ENCODE data around the gene POFUT1.
A peak's percentile ranks its signal among the peaks of the same experiment; 100 is the strongest.

The POFUT1 gene

DNA sequence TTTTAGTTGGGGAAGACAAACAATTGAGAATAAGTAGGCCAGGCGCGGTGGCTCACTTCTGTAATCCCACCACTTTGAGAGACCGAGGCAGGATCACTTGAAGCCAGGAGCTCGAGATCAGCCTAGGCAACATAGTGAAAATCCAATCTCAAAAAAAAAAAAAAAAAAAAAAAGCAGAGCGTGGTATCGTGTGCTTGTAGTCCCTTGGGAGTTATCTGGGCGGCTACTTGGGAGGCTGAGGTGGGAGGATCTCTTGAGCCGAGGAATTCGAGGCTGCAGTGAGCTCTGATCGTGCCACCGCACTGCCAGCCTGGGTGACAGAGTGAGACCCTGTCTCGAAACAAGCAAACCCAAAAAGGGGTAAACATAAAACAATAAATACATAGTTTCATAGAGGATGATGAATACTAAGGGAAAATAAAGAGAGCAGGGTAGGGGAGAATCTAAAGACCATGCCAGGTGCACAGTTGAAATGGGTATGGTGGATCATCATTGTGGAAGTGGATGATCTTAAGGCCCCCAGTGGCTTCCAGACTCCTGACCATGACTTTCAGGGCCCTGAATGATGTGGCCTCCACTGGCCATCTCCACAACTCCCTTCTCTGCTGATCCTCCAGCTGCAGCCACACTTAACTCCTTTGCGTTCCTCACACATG, 947 bp downstream of the POFUT1 start:
- DNase-seq, result no peak

- DNase-seq, result no peak
Measured at GRCh38 chr20:32209850-32210605, 2.3 kb downstream of the POFUT1 start.

DNA sequence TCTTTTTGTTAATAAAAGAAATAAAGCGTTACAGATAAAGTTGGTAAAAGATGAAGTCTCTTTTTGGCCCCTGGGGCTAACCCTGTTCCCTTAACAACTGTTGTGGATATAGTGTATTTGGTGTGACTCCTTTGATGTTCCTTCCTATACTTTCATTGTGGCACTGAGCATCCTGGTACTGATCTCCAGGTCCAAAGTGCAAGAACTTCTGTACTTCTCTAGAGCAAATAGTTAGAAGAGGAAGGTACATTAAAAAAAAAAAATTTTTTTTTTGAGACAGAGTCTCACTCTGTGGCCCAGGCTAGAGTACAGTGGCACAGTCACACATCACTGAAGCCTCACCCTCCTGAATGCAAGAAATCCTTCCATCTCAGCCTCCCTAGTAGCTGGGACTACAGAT, 6.2 kb downstream of the POFUT1 start:
- no peak for DNase-seq

DNA sequence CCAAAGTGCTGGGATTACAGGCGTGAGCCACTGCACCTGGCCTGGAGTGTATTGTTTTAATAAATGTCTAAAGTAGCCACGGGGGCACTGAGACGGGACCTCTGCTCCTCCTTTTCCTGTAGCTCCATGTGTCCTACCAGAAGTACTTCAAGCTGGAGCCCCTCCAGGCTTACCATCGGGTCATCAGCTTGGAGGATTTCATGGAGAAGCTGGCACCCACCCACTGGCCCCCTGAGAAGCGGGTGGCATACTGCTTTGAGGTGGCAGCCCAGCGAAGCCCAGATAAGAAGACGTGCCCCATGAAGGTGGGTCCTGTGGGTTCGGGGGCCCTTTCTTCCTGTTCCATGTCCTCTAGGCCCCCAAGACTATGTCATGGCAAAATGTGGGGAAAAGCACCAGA, 7.5 kb downstream of the POFUT1 start:
- DNase-seq, result no peak

DNA sequence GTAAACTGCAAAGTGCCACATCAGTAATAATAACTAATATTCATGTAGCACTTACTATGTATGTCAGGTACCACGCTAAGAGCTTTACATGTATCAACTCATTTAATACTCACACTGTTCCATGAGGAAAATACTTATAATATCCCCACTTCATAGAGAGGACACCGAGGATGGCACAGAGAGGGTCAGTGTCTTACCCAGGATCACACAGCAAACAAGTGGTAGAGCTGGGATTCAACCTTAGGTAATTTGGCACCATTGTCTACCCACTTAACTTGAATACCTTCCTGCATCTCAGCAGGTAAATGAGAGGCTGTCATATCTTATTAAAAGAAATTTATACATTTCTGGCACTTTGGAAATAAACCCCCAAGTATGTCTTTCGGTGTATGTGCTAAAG, 8.0 kb downstream of the POFUT1 start:
- no peak for DNase-seq

DNA sequence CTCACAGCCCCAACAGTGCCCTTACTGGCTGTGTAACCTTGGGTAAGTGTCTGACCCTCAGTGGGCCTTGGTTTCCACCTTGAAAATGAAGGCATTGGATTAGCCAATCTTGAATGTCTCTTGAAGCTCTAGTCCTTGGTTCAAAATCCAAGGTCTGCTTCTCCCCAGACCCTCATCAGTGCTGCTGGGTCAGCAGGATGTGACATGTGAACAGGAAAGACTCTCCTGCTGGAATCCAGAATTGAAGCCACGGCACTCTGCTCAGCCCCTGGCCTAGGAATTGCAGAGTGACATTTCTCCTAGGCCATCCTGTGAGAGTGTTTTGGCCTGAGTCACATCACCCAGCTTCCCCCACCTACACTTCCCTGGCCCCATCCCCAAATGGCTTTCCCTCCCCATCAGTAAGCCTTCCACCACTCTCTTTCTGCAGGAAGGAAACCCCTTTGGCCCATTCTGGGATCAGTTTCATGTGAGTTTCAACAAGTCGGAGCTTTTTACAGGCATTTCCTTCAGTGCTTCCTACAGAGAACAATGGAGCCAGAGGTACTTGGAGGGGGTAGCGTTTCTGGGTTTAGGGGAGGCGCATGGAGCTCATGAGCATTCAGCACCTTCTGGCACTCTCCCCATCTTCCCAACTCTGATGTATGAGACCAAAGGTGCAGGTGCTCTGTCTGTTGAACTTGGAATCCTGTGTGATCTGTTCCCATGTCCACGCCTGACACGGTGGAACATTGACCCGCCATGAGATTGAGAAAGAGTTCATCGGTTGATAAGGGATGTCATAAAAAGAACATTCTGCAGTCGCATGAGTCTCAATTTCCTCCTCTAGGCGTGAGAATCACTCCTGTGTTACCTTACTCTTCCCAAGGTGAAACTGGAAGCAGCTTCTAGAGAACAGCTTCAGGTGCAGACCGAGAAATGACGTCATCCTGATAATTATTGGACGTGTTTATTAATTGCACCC, 8.8 kb downstream of the POFUT1 start:
- no peak for DNase-seq

GRCh38 chr20:32218156-32218900, 10.6 kb downstream of the POFUT1 start:
- no peak for DNase-seq

GRCh38 chr20:32224463-32224862, 16.8 kb downstream of the POFUT1 start:
- no peak for DNase-seq

DNA sequence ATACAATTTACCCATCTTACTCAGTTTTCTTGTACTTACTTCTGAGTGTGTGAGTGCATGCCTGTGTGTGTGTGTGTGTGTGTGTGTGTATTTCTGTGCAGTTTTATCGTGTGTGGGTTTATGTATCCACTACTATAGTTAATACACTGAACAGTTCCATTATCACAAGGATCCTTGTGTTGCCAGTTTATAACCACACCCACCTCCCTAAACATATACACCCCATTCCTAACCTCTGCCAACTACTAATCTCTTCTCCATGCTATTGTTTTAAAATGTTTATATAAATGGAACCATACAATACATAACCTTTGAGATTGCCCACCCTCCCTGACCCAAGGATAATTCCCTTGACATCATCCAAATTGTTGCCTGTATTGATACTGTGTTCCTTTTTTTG, 18.7 kb downstream of the POFUT1 start:
- DNase-seq, result no peak

- no peak for DNase-seq
Measured at GRCh38 chr20:32227306-32227705, 19.6 kb downstream of the POFUT1 start.

GRCh38 chr20:32227744-32228688, 20.3 kb downstream of the POFUT1 start:
- DNase-seq, result no peak

DNA sequence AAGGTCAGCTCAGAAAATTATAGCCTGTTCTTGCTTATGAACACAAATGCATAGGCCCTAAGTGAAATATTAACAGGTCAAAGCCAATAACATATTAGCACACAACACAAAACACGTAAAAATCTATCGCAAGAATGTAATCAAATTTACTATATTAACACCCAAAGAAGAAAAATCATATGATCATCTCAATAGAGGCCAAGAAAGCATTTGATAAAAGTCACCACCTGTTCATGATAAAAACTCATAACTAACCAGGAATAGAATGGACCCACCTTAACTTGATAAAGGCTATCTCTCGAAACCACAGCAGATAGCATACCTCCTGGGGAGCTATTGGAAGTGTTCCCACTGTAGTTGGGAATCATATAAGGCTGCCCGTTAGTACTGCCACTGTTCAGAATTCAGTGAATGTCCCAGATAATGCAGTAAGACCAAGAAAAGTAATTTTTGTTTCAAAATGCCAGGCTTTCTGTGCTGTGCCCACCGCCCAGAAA, 21.6 kb downstream of the POFUT1 start:
- no peak for DNase-seq

- DNase-seq, result no peak
Measured at GRCh38 chr20:32230707-32231106, 23.0 kb downstream of the POFUT1 start.

GRCh38 chr20:32231245-32231644, 23.6 kb downstream of the POFUT1 start:
- no peak for DNase-seq

- peak; percentile 36 to 52 for DNase-seq
Measured at GRCh38 chr20:32231847-32232246, 24.2 kb downstream of the POFUT1 start.

GRCh38 chr20:32232326-32232886, 24.7 kb downstream of the POFUT1 start:
- DNase-seq, result peak in 1 of 2 donors; percentile 40

DNA sequence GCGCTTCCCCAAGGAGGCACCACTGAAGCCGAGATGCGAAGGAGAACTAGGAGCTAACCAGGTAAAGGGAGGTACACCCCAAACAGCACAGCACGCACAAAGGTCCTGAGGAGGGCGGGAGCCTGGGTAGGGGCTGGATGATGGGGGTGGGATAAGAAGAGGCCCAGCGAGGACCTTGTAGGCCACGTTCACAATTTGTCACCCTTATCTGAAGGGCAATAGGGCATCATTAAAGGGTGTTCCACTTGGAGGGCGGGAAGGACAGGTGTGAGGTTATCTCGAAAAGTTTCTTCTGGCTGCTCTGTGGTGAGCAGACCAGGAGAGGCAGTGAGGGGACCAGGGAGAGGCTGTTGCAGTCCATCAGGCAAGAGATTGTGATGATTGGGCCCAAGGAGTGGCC, 25.6 kb downstream of the POFUT1 start:
- no peak for DNase-seq

DNA sequence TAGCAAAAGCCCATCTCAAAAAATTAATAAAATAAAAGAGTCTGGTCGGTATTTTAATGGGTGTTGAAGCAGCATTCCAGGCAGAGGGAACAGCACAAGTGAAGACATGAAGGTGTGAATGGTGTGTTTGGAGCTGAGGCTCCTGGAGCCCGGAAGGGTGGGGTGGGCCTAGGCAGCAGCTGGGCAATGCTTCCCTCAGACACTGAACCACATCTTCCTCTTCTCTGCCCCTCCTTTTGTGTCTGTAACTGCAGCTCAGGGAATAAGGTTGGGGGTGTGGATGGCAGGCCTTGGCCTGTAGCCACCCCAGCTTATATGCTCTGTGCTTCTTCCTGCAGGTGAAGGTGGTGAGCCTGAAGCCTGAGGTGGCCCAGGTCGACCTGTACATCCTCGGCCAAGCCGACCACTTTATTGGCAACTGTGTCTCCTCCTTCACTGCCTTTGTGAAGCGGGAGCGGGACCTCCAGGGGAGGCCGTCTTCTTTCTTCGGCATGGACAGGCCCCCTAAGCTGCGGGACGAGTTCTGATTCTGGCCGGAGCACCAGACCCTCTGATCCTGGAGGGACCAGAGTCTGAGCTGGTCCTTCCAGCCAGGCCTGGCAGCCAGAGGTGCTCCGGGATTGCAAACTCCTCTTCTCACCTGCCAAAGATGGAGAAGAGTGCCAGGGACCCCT, 26.6 kb downstream of the POFUT1 start:
- no peak for DNase-seq

DNA sequence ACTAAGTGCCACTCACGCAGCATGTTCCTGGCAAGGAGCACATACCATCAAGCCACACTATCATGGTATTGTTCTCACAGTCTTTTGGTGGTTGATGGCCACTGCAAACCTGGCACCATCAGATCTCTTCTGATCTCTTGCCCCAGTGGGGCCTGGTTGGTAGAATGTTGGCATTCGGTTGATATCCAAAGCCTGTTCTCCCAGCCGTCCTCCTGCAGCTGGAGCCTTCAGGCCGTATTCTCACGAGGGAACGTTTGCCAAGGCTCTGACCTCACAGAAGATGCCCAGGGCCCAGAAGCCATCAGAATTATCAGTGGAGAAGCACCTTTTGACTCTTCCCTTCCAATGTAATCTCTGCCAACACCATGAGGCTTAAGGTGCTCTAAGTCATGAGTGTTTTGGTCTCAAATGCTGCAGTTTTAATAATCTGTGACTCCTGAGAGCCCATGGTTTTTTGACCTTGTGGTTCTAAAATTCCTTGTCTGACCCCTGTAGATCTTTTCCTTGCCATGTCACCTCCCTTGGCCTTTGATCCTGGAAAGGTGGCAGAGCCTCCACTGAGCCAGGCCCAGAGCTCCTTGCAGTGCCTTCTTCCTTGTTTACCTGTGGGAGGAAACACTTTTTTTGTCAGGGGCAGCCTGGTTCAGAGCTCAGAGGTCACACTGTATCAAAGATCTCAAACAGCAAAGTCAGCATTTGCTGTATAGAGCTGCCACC, 27.8 kb downstream of the POFUT1 start:
- DNase-seq, result no peak

DNA sequence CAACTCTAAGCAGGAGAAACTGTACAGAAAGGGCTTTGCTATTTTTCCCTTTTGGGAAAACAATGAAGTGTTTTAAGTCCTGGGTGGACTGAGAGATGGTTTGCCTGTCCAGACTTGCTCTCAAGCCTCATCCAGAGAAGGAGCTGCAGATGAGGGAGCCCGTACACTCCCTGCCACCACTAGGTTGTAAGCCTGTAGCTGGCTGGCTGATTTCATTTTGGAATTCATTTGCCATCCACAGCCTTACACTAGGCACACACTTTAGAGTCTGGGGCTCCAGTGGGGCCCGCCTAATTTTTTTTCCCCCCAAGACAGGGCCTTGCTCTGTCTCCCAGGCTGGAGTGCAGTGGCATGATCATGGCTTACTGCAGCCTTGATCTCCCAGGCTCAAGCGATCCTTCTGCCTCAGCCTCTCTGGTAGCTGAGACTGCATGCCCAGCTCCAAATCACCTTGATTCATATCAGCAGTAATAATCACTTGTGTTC, 28.4 kb downstream of the POFUT1 start:
- no peak for DNase-seq
